ENCODE measurements around the gene APP.
"Not testable (repeated sequence)": the region's sequence is repeated elsewhere in the genome, so short reads cannot be mapped to it uniquely, and the experiment has no call there.

The APP gene

GRCh38 chr21:26131554-26131953 is 39.0 kb downstream of the APP start:
- H3K4me3 ChIP-seq (ENCODE audit: low read depth, low read length), result no peak overlapping the region
- no peak for DNase-seq (ENCODE audit: low read depth)

- H3K4me3 ChIP-seq (ENCODE audit: low read depth, low read length); DNase-seq (ENCODE audit: low read depth): not testable (repeated sequence)
These were observed 39.5 kb downstream of the APP start for GRCh38 chr21:26131053-26131452.

- H3K4me3 ChIP-seq (ENCODE audit: low read depth, low read length), result no peak overlapping the region
- DNase-seq (ENCODE audit: low read depth), result no peak
These were observed 40.2 kb downstream of the APP start for GRCh38 chr21:26130249-26130881.

- no peak overlapping the region for H3K4me3 ChIP-seq (ENCODE audit: low read depth, low read length)
- no peak for DNase-seq (ENCODE audit: low read depth)
These were observed 42.7 kb downstream of the APP start for GRCh38 chr21:26127918-26128317.

- no peak overlapping the region for H3K4me3 ChIP-seq (ENCODE audit: low read depth, low read length)
- no peak for DNase-seq (ENCODE audit: low read depth)
These were observed 43.3 kb downstream of the APP start for GRCh38 chr21:26127073-26127814.

- no peak for DNase-seq (ENCODE audit: low read depth)
- H3K4me3 ChIP-seq (ENCODE audit: low read depth, low read length), result no peak overlapping the region
These were observed 44.4 kb downstream of the APP start for GRCh38 chr21:26126168-26126553.

- H3K4me3 ChIP-seq (ENCODE audit: low read depth, low read length), result no peak overlapping the region
- DNase-seq (ENCODE audit: low read depth), result no peak
These were observed 45.0 kb downstream of the APP start for GRCh38 chr21:26125433-26126167.

DNA sequence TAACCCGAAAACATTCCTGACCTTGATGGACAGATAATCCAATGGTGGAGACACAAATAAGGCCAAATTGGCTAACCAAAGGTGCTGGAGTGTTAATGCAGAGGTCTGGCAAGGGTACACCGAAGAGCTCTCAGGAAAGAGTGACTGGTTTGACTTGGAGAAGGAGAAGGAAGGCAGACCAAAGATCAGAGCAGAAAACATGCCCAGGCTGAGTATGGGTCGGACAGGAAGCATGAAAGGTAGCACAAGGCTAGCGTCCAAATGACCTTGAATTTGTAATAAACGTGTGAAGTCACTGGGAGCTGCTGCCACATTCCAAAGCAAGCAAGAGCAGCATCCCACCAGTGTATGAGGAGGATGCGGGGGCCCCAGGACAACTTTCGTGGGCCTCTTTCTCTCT is 45.7 kb downstream of the APP start:
- H3K4me3 ChIP-seq (ENCODE audit: low read depth, low read length), result no peak overlapping the region
- no peak for DNase-seq (ENCODE audit: low read depth)

DNA sequence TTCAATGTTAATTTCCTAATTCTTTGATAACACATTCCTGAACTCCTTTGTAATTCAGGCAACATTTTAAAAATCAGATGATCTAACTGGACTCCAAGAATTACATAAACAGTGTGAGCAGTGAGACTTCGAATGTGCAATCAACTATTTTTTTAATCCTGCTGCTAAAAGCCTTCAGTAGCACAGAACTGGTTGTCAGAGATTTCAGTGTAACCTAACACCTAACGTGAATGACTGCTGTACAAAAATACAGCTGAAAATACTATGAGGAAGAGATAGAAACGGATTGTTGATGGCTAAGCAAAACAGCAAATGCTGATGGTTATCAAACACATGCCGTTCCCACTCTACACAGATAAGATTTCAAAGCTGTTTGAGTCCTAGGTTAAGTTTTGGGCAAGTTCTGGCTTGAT is 46.1 kb downstream of the APP start:
- DNase-seq (ENCODE audit: low read depth), result no peak

DNA sequence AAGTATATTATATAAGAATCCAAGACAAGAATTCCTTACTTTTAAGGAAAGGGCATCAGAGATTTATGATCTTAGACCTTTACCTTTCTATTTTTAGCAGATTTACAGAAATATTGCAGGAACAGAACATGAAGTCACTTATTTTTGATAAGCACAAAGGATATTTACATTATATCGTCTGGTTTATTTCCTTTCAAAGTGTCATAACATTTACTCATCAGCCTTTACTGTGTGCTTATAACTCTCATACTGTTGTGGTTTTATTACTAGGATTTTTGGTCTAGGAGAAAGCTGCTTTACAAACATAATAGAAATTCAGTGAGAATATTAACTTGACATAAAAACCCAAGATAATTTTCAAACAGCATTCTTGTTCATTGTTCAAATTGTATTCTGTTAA is 47.6 kb downstream of the APP start:
- no peak overlapping the region for H3K4me3 ChIP-seq (ENCODE audit: low read depth, low read length)
- DNase-seq (ENCODE audit: low read depth), result no peak

More for the DNA sequence above, 46.1 kb downstream of the APP start:
- H3K4me3 ChIP-seq (ENCODE audit: low read depth, low read length), result no peak overlapping the region

GRCh38 chr21:26120828-26121227 is 49.7 kb downstream of the APP start:
- DNase-seq (ENCODE audit: low read depth), result no peak
- H3K4me3 ChIP-seq (ENCODE audit: low read depth, low read length), result no peak overlapping the region

DNA sequence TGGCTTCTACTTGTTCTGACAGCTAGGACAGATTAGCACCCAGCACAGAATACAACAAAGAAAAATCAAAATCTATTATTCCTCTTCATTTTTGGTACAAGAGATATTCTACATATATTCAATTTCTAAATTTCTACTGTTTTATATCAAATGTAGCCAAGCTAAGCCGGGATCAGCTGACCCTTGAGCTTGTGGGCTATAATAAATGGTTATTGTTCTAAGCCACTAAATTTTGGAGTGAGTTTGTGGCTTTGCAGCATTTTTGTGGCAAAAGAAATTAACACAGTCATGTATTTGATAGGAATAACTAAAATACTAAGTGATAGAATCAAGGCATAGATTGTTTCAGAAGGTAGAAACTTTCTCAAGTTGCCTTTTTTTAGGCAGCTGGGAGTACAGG is 50.7 kb downstream of the APP start:
- H3K4me3 ChIP-seq (ENCODE audit: low read depth, low read length), result no peak overlapping the region
- DNase-seq (ENCODE audit: low read depth), result no peak

DNA sequence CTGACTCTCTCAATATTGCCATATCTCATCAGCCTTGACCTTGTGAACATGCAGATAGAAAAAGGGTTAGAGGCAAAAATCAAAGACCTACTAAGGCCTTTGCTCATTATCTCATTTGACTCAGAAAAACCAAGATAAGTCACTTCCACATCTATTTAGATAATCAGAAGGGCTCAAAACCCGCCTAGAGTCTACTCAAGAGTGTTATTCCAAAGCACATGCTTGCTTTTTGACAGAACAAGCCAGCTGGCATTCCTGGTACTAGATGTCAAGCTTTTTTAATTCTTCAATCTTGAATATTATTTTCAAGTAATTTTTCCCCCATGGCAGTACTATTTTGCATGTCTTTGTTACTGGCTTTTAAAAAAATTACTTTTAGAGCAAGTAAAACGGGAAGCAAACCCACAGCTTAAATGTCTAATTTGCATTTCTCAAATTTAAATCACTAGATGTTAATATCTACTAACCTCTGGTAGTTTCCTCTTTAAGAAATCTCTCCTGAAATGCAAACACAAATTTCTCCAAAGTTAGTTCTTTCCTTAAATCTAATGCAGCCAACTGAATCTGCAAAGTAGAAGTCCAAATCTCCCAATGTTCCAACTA is 51.5 kb downstream of the APP start:
- no peak overlapping the region for H3K4me3 ChIP-seq (ENCODE audit: low read depth, low read length)
- no peak for DNase-seq (ENCODE audit: low read depth)

- H3K4me3 ChIP-seq (ENCODE audit: low read depth, low read length), result no peak overlapping the region
- DNase-seq (ENCODE audit: low read depth), result no peak
These were observed 52.6 kb downstream of the APP start for GRCh38 chr21:26117972-26118367.

GRCh38 chr21:26117324-26117971 is 53.1 kb downstream of the APP start:
- H3K4me3 ChIP-seq (ENCODE audit: low read depth, low read length), result no peak overlapping the region
- no peak for DNase-seq (ENCODE audit: low read depth)

GRCh38 chr21:26116456-26117011 is 54.0 kb downstream of the APP start:
- no peak for DNase-seq (ENCODE audit: low read depth)
- no peak overlapping the region for H3K4me3 ChIP-seq (ENCODE audit: low read depth, low read length)

DNA sequence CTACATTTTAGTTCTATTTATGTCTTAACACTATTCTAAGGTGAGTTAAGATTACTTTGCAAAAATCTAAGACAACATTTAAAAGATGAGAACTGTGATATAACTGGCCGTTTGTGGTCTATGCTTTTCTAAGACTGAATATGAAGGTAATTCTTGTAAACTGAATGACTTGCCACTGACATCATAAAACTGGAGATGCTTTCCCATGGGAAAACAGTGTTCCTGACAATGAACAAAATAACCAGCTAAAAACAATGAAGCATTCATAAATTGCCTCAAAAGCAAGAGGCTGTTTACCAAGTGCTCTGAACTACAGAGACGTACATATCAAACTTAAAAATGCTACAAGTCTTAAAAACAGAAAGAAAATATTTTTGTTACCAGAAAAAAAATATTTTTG is 54.7 kb downstream of the APP start:
- no peak overlapping the region for H3K4me3 ChIP-seq (ENCODE audit: low read depth, low read length)
- peak; percentile 63 for DNase-seq (ENCODE audit: low read depth)

DNA sequence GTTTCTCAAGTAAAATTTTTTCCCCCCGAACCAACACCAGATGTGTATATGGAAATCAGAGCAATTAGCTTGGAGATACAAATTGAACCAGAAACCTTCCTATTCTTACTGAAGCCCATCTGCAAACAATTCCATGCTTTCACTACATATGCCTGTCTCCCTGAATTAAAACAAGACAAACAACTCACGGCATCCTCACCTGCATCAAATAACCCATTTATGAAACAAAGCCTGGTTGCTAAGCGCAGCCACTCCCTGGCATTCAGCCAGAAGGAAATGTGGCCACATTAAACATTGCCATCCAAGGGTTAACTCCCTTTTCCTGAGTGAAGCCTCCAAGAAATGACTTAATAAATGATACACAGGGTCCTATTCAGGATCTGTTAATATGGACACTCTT is 55.3 kb downstream of the APP start:
- H3K4me3 ChIP-seq (ENCODE audit: low read depth, low read length), result no peak overlapping the region
- DNase-seq (ENCODE audit: low read depth), result no peak

- no peak for DNase-seq (ENCODE audit: low read depth)
- no peak overlapping the region for H3K4me3 ChIP-seq (ENCODE audit: low read depth, low read length)
These were observed 57.6 kb downstream of the APP start for GRCh38 chr21:26112975-26113374.

Data from skeletal muscle cell (primary cell).